Measurements from ENCODE around the gene MINAR2.

The MINAR2 gene, protein sequence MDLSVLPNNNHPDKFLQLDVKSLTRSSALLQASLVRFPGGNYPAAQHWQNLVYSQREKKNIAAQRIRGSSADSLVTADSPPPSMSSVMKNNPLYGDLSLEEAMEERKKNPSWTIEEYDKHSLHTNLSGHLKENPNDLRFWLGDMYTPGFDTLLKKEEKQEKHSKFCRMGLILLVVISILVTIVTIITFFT

DNA sequence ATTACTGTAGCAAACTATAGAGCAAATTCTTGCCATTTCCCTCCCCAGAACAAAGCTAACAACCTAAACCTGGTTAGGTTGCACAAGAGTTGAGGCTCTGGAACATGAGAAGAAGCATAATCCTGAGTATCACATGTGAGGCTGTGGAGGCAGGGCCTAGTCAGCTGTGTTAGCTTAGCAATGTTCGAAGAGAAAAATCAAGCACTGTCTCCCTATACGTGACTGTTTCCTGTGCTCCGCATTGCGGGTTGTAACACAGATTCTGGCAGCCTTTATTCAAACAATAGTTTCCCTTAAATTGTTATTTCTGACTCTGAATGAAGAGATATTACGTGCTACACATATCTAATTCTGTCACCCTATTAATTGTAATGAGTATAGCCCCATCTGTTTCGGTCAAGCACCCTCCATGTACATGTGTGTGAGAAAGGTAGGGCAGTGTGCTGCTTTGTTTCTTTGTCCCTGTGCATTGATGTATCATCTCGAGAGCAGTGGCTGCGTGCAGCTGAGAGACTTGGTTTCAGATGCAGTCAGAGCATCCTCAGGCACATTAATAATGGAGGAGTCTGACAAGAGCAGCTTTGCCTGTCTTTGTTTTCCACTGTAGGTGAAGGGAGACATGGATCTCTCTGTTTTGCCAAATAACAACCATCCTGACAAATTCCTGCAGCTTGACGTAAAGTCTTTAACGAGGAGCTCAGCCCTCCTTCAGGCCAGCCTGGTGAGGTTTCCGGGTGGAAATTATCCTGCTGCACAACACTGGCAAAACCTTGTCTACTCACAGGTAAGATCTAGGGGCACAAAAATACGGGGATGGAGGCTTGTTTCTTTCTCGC, at the start of gene MINAR2:
Gene MINAR2, plus strand, starts transcription at position 523 of the 836 bp plus-strand sequence. Its CDS starts 97 bp downstream, at position 620.
- DNase-seq (ENCODE audit: low spot score): no peak
- TF ChIP-seq, protein P1, sequence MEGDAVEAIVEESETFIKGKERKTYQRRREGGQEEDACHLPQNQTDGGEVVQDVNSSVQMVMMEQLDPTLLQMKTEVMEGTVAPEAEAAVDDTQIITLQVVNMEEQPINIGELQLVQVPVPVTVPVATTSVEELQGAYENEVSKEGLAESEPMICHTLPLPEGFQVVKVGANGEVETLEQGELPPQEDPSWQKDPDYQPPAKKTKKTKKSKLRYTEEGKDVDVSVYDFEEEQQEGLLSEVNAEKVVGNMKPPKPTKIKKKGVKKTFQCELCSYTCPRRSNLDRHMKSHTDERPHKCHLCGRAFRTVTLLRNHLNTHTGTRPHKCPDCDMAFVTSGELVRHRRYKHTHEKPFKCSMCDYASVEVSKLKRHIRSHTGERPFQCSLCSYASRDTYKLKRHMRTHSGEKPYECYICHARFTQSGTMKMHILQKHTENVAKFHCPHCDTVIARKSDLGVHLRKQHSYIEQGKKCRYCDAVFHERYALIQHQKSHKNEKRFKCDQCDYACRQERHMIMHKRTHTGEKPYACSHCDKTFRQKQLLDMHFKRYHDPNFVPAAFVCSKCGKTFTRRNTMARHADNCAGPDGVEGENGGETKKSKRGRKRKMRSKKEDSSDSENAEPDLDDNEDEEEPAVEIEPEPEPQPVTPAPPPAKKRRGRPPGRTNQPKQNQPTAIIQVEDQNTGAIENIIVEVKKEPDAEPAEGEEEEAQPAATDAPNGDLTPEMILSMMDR (IDR thresholded peaks at IDR 0.05): no peak
- Histone ChIP-seq H3K27ac (no peak within 1 kb of the TSS), H3K4me3 (no peak within 1 kb of the TSS)

DNA sequence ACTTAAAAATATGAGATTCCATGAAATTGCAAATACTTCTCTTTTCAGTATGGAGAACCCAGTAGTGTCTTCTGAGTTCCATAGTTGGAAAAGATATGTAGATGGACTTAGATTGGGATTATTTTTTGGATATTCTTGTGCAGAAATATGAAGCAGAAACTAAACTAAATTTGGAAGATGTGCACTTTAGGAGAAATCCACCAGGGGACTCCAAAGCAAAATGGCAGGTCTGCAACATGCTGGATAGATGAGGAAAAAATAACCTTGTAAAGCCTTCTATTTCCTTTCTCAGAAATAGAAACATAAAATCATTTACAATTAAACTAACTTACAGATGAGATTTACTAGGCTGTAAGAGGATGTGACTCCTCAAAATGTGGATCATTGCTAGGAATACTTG, 49.2 kb upstream of the MINAR2 start:
- DNase-seq (ENCODE audit: low spot score): no peak
- TF ChIP-seq, protein P1 (IDR thresholded peaks at IDR 0.05): no peak
- Histone ChIP-seq H3K27ac (no peak overlapping the region), H3K4me3 (no peak overlapping the region)

DNA sequence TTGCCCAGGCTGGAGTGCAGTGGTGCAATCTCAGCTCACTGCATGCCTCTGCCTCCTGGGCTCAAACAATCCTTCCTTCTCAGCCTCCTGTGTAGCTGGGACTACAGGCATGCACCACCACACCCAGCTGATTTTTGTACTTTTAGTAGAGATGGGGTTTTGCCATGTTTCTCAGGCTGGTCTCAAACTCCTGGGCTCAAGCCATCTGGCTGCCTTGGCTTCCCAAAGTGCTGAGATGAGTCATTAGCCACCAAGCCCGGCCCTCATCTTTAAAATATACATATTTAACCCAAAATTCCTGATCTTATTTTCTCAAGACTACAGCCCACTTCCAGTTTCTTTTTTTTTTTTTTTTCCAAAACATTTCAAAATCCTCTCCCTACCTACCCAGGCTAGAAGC, 31.7 kb upstream of the MINAR2 start:
- no peak overlapping the region for H3K27ac ChIP-seq
- no peak overlapping the region for H3K4me3 ChIP-seq
- no peak for DNase-seq (ENCODE audit: low spot score)
- TF ChIP-seq, protein P1 (IDR thresholded peaks at IDR 0.05): no peak

DNA sequence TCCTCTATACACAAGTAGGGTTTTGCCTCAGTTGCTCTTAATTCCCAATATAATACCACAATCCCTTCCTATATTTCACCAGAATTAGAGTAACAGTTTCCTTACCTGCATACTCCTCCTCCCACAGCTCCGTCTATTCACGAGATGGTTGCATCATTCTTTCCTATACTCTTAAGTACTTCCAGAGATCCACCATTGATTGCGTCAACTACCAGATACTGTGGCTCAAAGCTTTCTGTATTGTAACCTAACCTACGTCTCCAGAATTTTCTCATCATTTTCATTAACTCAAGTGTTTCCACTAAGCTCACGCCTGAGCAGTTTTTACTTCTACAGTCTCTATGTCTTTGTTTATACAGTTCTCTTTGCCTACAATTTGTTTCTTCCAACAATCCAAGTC, 31.2 kb upstream of the MINAR2 start:
- no peak overlapping the region for H3K4me3 ChIP-seq
- H3K27ac ChIP-seq: no peak overlapping the region
- TF ChIP-seq, protein P1 (IDR thresholded peaks at IDR 0.05): no peak
- no peak for DNase-seq (ENCODE audit: low spot score)

DNA sequence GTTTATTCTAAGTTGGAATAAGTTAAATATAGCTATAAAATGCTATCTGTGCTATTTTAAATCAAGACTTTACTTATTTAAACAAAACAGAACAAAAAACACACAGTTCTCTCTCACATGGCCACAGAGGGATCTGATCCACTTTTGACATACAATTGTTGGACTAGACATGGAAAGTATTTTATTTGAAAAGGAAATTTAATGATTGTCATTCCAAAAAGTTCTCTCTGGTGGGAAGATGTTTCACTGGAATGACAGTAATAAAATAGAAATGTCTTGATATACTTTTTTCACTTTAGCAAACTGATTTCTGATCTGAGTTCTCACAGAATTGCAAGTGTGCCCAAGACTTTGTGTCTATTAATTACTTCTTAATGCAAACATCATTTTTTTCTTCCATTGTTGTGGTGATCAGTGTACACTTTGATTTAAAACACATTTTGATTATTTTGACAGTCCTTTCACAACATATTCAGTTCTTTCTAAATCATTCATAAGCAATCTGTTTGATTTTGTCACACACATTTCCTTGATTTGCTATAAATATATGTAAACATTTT, 30.1 kb upstream of the MINAR2 start:
- DNase-seq (ENCODE audit: low spot score): no peak
- TF ChIP-seq, protein P1 (IDR thresholded peaks at IDR 0.05): no peak
- Histone ChIP-seq H3K4me3 (no peak overlapping the region), H3K27ac (no peak overlapping the region)

DNA sequence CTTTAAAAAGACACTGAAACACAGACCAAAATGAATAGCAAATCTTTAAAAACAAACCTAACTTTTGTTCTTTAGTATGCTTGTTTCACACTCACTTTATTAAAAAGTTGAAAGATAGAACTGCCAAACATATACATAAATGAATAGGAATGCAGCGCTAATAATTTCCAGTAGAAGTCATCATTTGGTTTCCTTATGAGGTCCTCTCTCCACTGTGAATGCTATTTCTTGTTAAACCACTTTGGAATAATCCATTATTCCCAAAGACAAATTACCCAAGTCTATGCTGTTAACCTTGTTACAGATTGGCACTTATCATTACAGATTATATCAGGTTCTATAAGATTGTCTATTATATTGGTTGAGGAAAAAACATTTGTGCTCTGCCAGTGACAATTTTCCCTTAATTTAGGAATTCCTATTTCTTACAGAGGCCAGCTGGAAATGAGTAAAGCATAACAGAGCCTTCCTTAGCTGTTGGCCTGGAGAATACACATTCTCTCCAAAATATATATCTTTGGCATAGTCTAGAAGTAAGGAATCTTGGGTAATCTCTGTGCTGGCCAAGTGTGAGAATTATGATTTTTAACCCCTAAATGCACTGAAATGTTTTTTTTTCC, 29.3 kb upstream of the MINAR2 start:
- TF ChIP-seq, protein P1 (IDR thresholded peaks at IDR 0.05): no peak
- H3K4me3 ChIP-seq: no peak overlapping the region

More for the DNA sequence above, 29.3 kb upstream of the MINAR2 start:
- H3K27ac ChIP-seq: no peak overlapping the region
- no peak for DNase-seq (ENCODE audit: low spot score)
